Ammon's horn (tissue), 1 donor: ENCODE results near the gene ZNF32.

Experiments
- DNase-seq: peaks from one replicate; pipeline ENCODE4 v3.0.0-alpha.2; 2016; ENCODE audit warnings: low spot score

The ZNF32 gene, protein sequence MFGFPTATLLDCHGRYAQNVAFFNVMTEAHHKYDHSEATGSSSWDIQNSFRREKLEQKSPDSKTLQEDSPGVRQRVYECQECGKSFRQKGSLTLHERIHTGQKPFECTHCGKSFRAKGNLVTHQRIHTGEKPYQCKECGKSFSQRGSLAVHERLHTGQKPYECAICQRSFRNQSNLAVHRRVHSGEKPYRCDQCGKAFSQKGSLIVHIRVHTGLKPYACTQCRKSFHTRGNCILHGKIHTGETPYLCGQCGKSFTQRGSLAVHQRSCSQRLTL

GRCh38 chr10:43648398-43649184 lies at the start of gene ZNF32:
TSS of gene ZNF32 (minus strand) at chr10:43648881. CDS start at chr10:43646133, 2,748 bp downstream.
- DNase-seq: peak; percentile 87

- DNase-seq: no peak
These were observed 49.5 kb upstream of the ZNF32 start for GRCh38 chr10:43698156-43698555.

GRCh38 chr10:43696909-43697483 lies 48.3 kb upstream of the ZNF32 start:
- no peak for DNase-seq

DNA sequence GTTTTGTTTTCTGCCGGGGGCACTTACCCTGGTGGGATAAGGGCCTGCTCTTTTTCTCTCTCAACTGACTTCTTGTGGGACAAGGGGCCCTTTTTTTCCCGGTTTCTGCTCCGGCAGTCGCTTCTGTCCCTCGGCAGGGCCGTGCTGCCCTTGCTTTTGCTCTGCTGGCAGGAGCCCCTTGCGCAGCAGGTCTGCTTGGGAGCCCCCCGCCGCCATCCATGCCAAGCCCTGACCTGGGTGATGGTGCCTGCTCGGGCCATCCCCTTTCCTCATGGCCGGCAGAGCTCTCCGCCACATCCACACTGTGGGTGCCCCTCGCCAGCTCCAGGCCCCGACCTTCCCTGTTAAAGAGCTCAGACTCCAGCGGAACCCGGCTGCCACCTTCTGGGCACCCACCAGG lies 47.0 kb upstream of the ZNF32 start:
- DNase-seq: no peak

DNA sequence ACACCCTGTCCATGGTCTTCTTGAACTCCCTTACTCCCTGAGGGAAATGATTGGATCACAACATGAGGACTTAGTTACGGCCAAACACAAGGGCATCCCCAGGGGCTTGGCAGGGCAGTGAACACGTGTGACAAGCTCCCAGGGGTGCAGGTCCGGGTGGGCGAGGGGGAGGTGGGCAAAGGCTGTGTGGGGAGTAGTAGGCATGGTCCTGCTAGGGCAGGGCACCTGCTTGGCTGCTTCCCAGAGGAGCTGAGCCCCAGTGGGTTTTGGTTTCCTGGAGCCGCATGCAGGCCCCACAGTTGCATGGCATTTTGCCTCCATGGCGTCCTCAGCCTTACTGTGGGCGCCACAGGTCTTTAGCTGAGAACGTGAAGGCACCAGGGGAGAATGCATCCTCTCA lies 46.6 kb upstream of the ZNF32 start:
- DNase-seq: no peak

GRCh38 chr10:43694526-43694925 lies 45.8 kb upstream of the ZNF32 start:
- no peak for DNase-seq

- DNase-seq: no peak
These were observed 44.9 kb upstream of the ZNF32 start for GRCh38 chr10:43693602-43694001.

- no peak for DNase-seq
These were observed 43.6 kb upstream of the ZNF32 start for GRCh38 chr10:43692051-43692825.

DNA sequence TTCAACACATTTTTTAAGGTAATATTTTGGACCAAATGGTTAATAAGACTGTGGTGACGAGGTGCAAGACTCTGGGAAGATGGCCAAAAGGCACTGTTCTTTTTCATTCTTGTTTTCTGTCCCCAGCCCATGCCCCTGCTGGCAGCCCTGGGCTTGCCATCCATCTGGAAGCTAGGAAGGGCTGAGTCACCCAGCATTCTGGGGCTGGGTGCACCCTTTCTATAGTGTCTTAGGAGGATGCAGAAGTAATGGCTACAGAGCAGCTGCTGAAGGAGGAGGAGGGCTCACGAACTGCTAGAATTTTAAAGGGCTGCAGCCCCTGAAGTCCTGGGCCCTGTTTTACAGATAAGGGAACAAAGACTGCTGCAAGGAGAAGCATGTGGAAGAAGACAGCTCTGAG lies 42.8 kb upstream of the ZNF32 start:
- DNase-seq: no peak

- DNase-seq: peak; percentile 87
These were observed 41.5 kb upstream of the ZNF32 start for GRCh38 chr10:43689955-43690771.

GRCh38 chr10:43689618-43689954 lies 40.9 kb upstream of the ZNF32 start:
- DNase-seq: peak; percentile 37

DNA sequence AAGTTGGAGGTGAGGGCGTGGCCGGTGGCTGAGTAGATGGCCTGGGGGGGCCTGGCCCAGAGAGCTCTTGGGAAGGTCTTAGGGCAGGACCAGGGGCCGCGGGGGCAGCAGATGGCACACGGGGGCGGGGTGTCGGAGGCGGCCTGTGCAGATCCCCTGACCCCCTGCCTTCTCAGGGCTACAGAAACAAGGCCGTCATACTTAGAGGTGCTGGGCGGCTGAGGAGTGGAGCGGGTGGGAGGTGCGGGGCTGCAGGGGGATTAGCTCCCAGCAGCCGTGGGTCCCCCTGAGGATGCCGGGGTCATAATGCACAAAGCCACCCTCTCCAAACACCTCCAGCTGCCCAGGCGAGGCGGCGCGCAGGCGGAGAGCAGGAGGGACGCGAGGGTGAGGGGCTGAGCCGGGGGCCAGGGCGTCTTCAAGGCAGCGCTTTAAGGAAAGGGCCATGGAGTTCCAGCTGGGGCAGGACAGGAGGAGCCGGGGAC lies 40.4 kb upstream of the ZNF32 start:
- DNase-seq: no peak

DNA sequence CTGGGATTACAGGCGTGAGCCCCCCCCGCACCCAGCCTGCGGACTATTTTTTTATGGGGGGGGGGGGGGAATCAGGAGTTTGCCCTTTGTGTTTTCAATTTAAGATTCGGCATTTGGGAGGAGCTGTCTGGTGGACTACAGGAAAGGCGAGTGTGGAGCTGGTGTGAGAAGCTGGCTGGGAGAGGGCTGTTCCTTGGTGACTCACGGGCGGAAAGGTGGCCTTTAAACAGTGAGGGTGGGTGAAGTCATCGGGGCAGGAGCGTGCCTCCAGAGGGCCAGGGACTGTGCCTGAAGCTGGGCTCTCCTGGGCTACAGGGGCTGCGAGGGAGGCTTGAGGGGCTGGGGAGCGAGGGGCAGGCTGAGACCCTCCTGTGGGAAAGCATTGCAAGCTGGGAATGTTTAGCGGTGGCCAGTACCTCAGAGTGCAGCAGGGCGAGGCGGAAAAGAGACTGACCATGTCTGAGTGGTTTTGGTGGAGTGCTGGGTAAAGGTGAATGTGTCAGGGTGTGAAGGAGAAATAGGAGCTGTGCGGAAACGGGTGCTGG lies 39.7 kb upstream of the ZNF32 start:
- DNase-seq: no peak

GRCh38 chr10:43687373-43687772 lies 38.7 kb upstream of the ZNF32 start:
- no peak for DNase-seq

DNA sequence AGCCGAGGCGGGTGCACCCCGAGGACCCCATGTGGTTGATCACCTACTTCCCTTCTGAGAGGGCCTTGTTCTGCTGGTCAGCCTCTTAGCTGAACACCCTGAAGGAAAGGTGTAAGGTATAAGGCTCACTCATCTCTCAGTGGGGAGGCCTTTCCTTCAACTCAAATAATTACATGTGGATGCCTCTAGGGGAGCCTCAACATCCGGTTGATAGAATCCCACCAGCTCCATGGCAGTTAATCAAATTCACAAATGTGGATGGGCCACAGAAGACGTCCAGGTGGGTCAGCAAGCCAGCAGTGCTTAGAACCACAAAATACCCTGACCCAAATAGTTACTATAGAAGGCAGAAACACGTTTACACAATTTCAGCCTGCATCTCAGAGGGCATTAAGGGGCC lies 37.7 kb upstream of the ZNF32 start:
- DNase-seq: no peak

DNA sequence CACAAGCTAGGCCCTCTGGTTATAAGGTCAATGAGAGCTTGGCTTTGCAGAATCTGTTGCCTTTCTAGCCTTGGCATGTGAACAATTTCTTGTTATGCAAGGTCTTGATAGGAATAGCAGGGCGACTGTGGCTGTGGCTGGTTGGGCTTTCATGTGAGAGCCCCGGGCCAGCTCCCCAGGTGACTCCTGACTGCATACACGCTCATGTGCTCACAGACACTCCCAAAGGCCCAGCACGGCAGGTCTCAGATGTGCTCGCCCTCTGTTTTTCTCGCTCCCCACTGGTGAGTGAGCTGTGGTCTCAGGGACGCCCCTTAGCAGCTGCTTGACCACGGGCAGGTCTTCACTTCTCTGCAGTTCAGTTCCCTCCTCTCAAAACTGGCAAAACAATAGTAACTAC lies 37.1 kb upstream of the ZNF32 start:
- DNase-seq: no peak

DNA sequence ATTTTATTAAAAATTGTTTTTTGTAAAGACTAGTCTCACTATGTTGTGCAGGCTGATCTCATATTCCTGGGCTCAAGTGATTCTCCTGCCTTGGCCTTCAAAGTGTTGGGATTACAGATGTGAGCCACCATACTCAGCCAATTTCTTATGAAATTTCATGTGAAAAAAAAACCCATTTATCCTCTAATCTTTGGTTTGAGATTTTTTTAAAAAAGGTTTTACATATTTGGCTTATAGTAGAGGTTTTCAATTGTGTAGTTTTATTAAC lies 35.5 kb upstream of the ZNF32 start:
- DNase-seq: no peak

DNA sequence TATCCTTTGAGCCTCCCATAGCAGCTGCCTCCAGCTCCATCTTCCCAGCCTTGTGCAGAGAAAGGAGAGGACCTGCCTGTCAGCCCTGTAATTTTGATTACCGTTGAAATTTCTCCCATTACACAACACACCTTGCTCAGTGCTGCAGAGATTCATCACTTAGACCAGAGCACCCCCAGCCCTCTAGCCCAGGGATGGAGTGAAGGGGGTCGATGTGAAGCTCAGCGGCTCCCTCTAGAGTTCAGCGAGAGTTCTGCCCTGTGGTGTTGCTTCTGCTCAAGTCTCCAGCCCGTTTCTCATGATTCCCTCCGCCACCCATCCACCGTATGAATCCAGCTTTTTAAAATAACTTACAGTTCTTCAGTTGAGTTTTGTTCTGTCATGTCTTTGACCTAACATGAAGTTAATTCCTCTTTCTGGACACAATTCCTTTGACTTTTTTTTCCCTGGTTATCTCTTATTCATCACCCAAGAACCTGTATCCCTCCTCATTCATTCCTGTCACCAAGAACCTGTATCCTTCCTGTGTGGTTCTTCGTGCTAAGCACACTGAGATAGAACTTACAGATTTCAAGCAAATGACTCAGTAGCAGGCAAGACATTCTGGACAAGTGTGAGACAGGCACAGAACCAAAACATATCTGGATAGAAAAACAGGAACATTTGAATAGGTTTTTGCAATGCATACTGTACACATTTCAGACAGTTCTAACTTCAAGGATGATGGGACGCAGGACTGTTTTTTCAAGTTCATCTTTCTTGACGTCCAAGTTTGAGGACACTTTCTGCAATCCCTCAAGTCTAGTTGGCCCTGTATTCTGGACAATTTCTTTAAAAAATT lies 35.0 kb upstream of the ZNF32 start:
- DNase-seq: no peak

- DNase-seq: no peak
These were observed 34.3 kb upstream of the ZNF32 start for GRCh38 chr10:43682956-43683355.

- DNase-seq: no peak
These were observed 33.0 kb upstream of the ZNF32 start for GRCh38 chr10:43681721-43682120.

GRCh38 chr10:43681220-43681619 lies 32.5 kb upstream of the ZNF32 start:
- DNase-seq: no peak
